ENCODE data around the gene SCMH1.
"Not testable (repeated sequence)": the region's sequence is repeated elsewhere in the genome, so short reads cannot be mapped to it uniquely, and the experiment has no call there.

The SCMH1 gene

GRCh38 chr1:41211608-41212007 lies 30.5 kb downstream of the SCMH1 start:
- not testable (repeated sequence) for DNase-seq (ENCODE audit: low spot score)

- DNase-seq (ENCODE audit: low spot score) = not testable (repeated sequence)
These were observed 35.1 kb downstream of the SCMH1 start for GRCh38 chr1:41207053-41207452.

- DNase-seq (ENCODE audit: low spot score) = no peak
These were observed 41.4 kb downstream of the SCMH1 start for GRCh38 chr1:41200728-41201127.

- DNase-seq (ENCODE audit: low spot score) = no peak
These were observed 42.7 kb downstream of the SCMH1 start for GRCh38 chr1:41199375-41199774.

GRCh38 chr1:41192456-41193178 lies 49.5 kb downstream of the SCMH1 start:
- no peak for DNase-seq (ENCODE audit: low spot score)

- no peak for DNase-seq (ENCODE audit: low spot score)
These were observed 57.7 kb downstream of the SCMH1 start for GRCh38 chr1:41184446-41184845.

GRCh38 chr1:41178230-41178629 lies 63.9 kb downstream of the SCMH1 start:
- not testable (repeated sequence) for DNase-seq (ENCODE audit: low spot score)

- no peak for DNase-seq (ENCODE audit: low spot score)
These were observed 66.6 kb downstream of the SCMH1 start for GRCh38 chr1:41175546-41175945.

- DNase-seq (ENCODE audit: low spot score) = no peak
These were observed 67.9 kb downstream of the SCMH1 start for GRCh38 chr1:41174170-41174569.

GRCh38 chr1:41173651-41174050 lies 68.5 kb downstream of the SCMH1 start:
- no peak for DNase-seq (ENCODE audit: low spot score)

GRCh38 chr1:41171266-41171874 lies 70.7 kb downstream of the SCMH1 start:
- DNase-seq (ENCODE audit: low spot score) = no peak

- DNase-seq (ENCODE audit: low spot score) = no peak
These were observed 72.3 kb downstream of the SCMH1 start for GRCh38 chr1:41169799-41170180.

- DNase-seq (ENCODE audit: low spot score) = no peak
These were observed 72.9 kb downstream of the SCMH1 start for GRCh38 chr1:41169066-41169798.

GRCh38 chr1:41167667-41168066 lies 74.4 kb downstream of the SCMH1 start:
- DNase-seq (ENCODE audit: low spot score) = no peak

- no peak for DNase-seq (ENCODE audit: low spot score)
These were observed 77.4 kb downstream of the SCMH1 start for GRCh38 chr1:41164727-41165126.

- no peak for DNase-seq (ENCODE audit: low spot score)
These were observed 79.7 kb downstream of the SCMH1 start for GRCh38 chr1:41162441-41162840.

- no peak for DNase-seq (ENCODE audit: low spot score)
These were observed 80.3 kb downstream of the SCMH1 start for GRCh38 chr1:41161846-41162245.

GRCh38 chr1:41160498-41161110 lies 81.5 kb downstream of the SCMH1 start:
- DNase-seq (ENCODE audit: low spot score) = no peak

- no peak for DNase-seq (ENCODE audit: low spot score)
These were observed 83.1 kb downstream of the SCMH1 start for GRCh38 chr1:41158966-41159365.

- DNase-seq (ENCODE audit: low spot score) = no peak
These were observed 83.8 kb downstream of the SCMH1 start for GRCh38 chr1:41158147-41158875.

- DNase-seq (ENCODE audit: low spot score) = no peak
These were observed 87.0 kb downstream of the SCMH1 start for GRCh38 chr1:41155105-41155504.

- DNase-seq (ENCODE audit: low spot score) = no peak
These were observed 88.3 kb downstream of the SCMH1 start for GRCh38 chr1:41153750-41154274.

All from hepatic stellate cell (primary cell).